PC-9 (cell line): Measurements from ENCODE around the gene DLGAP4.

ENCODE experiments used
- CTCF ChIP-seq: fragments of 200-600 bp; sonication (generic); conservative IDR thresholded peaks from 2 replicates; pipeline ENCODE4 v1.6.1; 2017; ENCODE audit warnings: mixed run types, antibody characterized with exemption, mild to moderate bottlenecking, moderate library complexity
- EZH2 ChIP-seq: fragments of 200-600 bp; sonication (generic); IDR thresholded peaks from 2 replicates; pipeline ENCODE4 v1.8.0; 2017; ENCODE audit warnings: antibody characterized with exemption, low read depth

GRCh38 chr20:36342331-36343120, 36.4 kb downstream of the DLGAP4 start:
- TF ChIP-seq CTCF (no peak), EZH2 (no peak)
